T-helper 2 cell treated with Interferon-gamma antibody and Interleukin-4, amounts not matched to agents 100 ng/mL and 5 ng/mL, for 36 hours (primary cell): ENCODE measurements around the gene C10orf90. TPM values are rescaled to one million over a fixed set of nuclear protein-coding genes. Genes with fewer than 3 reads are reported as not detected.

ENCODE experiments used
- total RNA-seq: library from RNA; stranded (reverse); gene quantifications from 2 replicates; pipeline ENCODE4 v1.2.3, GENCODE V29; 2022

C10orf90 gene
- total RNA-seq, 1 donor from 2014 or later, result not detected

Other genes with a start within 250 kb of the C10orf90 start
- 0.41 and 0.64 TPM in 2 replicates for gene DOCK1, start 234.7 kb upstream of the C10orf90 start, total RNA-seq